Adipocyte (in vitro differentiated cells): ENCODE measurements around the gene BACH2.

Experiments used
- DNase-seq: peaks from one replicate; pipeline ENCODE4 v3.0.0-alpha.2; 2015; ENCODE audit warnings: low read depth
- H3K27me3 ChIP-seq: replicated peaks from 2 replicates; pipeline ENCODE4 v1.7.0; 2013; ENCODE audit warnings: mild to moderate bottlenecking, low read length, moderate library complexity; ENCODE audit not compliant: control insufficient read depth, insufficient read depth
- H3K36me3 ChIP-seq: 2 replicates; pipeline ENCODE4 v1.7.0; 2013; ENCODE audit warnings: low read length, mild to moderate bottlenecking, moderate library complexity; ENCODE audit not compliant: control insufficient read depth, insufficient read depth, severe bottlenecking
- H3K4me1 ChIP-seq: 2 replicates; pipeline ENCODE4 v1.7.0; 2013; ENCODE audit warnings: mild to moderate bottlenecking, low read length, moderate library complexity; ENCODE audit not compliant: control insufficient read depth, insufficient read depth
- H3K4me3 ChIP-seq: 2 replicates; pipeline ENCODE4 v1.7.0; 2013; ENCODE audit warnings: mild to moderate bottlenecking, low read length, moderate library complexity
- H3K9ac ChIP-seq: 2 replicates; pipeline ENCODE4 v1.7.0; 2013; ENCODE audit warnings: mild to moderate bottlenecking, low read length, moderate library complexity
- H3K9me3 ChIP-seq: 2 replicates; pipeline ENCODE4 v1.7.0; 2013; ENCODE audit warnings: mild to moderate bottlenecking, low read length, moderate library complexity; ENCODE audit not compliant: control insufficient read depth

Gene BACH2

DNA sequence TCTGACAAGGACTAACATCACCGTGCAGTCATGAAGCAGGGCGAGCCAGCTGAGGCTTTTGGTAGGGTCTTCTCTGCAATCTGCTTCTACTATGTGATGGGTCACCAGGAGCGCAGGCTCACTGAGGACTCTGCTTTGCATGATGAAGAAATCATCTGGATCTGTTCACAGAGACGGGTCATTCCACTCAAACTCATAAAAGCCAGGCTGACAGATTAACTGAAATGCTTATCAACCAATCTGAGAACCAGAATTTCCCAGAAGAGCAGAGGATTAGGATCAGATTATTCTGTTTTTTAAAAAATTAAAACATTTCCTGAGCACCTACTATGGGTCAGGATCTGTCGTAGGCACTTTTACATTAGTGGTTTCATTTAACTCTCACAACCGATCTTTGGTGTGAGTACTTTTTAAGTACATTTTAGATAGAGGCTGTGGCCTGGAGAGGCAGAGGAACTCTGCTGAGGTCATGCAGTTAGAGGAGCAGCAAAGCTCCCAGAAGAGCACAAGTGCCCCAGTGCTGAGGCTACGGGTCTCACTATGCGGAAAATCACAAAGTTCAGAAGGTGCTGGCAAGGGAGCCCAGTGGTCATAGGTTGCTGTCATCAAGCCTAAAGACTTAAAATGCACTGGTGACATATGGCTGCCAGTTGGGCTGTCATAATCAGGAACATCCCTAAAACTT lies 109.1 kb downstream of the BACH2 start:
- no peak overlapping the region for H3K4me3 ChIP-seq

GRCh38 chr6:90186637-90187371 lies 109.8 kb downstream of the BACH2 start:
- no peak for DNase-seq
- H3K36me3 ChIP-seq, result no peaks in the 10 kb centered on the region
- H3K9ac ChIP-seq, result no peak overlapping the region

More for the DNA sequence above, 109.1 kb downstream of the BACH2 start:
- Histone ChIP-seq H3K27me3 (no peaks in the 10 kb centered on the region), H3K9ac (no peak overlapping the region), H3K9me3 (no peaks in the 10 kb centered on the region), H3K36me3 (no peaks in the 10 kb centered on the region), H3K4me1 (peaks cover 11% of the 10 kb centered on the region)
- no peak for DNase-seq

GRCh38 chr6:90186026-90186425 lies 110.6 kb downstream of the BACH2 start:
- no peaks in the 10 kb centered on the region for H3K36me3 ChIP-seq
- no peak overlapping the region for H3K4me3 ChIP-seq
- H3K9ac ChIP-seq, result no peak overlapping the region
- DNase-seq, result no peak
- no peaks in the 10 kb centered on the region for H3K9me3 ChIP-seq
- no peaks in the 10 kb centered on the region for H3K27me3 ChIP-seq
- H3K4me1 ChIP-seq, result peaks cover 11% of the 10 kb centered on the region

More at GRCh38 chr6:90186637-90187371, 109.8 kb downstream of the BACH2 start:
- Histone ChIP-seq H3K9me3 (no peaks in the 10 kb centered on the region), H3K27me3 (no peaks in the 10 kb centered on the region), H3K4me1 (peaks cover 11% of the 10 kb centered on the region), H3K4me3 (no peak overlapping the region)

- Histone ChIP-seq H3K9me3 (no peaks in the 10 kb centered on the region), H3K27me3 (no peaks in the 10 kb centered on the region), H3K4me1 (peaks cover 11% of the 10 kb centered on the region), H3K36me3 (no peaks in the 10 kb centered on the region), H3K9ac (no peak overlapping the region), H3K4me3 (no peak overlapping the region)
- DNase-seq, result no peak
These were observed 112.0 kb downstream of the BACH2 start for GRCh38 chr6:90184334-90185298.

GRCh38 chr6:90183587-90184333 lies 112.9 kb downstream of the BACH2 start:
- H3K36me3 ChIP-seq, result no peaks in the 10 kb centered on the region
- H3K4me1 ChIP-seq, result peaks cover 11% of the 10 kb centered on the region
- H3K4me3 ChIP-seq, result no peak overlapping the region
- no peak for DNase-seq
- H3K9me3 ChIP-seq, result no peaks in the 10 kb centered on the region
- H3K27me3 ChIP-seq, result no peaks in the 10 kb centered on the region
- no peak overlapping the region for H3K9ac ChIP-seq

- H3K27me3 ChIP-seq, result no peaks in the 10 kb centered on the region
- H3K9me3 ChIP-seq, result no peaks in the 10 kb centered on the region
- no peaks in the 10 kb centered on the region for H3K36me3 ChIP-seq
- no peak overlapping the region for H3K9ac ChIP-seq
- no peak for DNase-seq
- no peak overlapping the region for H3K4me3 ChIP-seq
- peaks cover 2% of the 10 kb centered on the region for H3K4me1 ChIP-seq
These were observed 116.1 kb downstream of the BACH2 start for GRCh38 chr6:90180526-90180925.

DNA sequence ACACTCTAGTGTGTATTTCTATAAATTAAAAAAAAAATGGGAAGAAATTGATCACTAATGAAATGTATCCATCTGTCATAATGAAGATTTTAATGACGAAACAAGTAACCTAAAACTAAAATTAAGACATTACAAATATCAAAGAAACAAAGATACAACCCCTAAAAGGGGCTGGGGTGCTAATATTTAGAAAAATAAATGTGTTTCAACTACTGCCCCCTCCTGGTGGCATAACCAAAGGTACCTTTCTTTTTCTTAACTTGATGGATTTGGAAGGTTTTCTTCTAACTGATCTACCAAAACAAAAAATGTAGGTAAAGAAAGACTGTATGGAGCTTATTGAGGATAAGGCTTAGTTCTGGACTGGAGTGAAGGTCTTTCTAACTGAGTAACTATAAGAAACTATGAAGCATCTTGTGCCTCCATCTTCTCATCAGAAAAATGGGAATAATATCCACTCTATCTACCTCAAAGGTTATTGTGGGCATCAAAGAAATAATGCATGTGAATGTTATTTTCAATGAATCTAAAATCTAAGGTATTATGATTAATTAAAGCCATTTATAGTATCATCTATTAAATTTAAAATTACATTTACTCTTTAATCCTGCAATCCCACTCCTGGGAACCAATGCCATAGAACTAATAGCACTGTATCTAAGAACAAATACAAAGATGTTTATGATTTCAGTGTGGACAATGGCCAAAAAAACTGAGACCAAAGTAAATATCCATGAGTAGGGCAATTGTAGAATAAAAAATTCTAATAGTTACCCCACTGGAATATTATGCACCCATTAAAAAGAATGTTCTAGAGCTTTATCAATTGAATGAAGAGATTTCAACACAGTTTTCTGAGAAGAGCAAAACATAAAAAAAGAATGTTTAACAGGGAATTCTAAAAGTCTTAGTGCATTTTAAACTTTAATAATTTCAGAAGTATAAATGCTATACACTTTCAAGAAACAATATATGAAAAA lies 117.2 kb downstream of the BACH2 start:
- Histone ChIP-seq H3K36me3 (no peaks in the 10 kb centered on the region), H3K9me3 (no peaks in the 10 kb centered on the region), H3K27me3 (no peaks in the 10 kb centered on the region), H3K4me1 (peaks cover 2% of the 10 kb centered on the region), H3K4me3 (no peak overlapping the region), H3K9ac (no peak overlapping the region)
- peak; percentile 27 for DNase-seq

GRCh38 chr6:90178384-90178855 lies 118.2 kb downstream of the BACH2 start:
- no peak overlapping the region for H3K4me3 ChIP-seq
- no peaks in the 10 kb centered on the region for H3K9me3 ChIP-seq
- H3K36me3 ChIP-seq, result no peaks in the 10 kb centered on the region
- peaks cover 2% of the 10 kb centered on the region for H3K4me1 ChIP-seq
- H3K9ac ChIP-seq, result no peak overlapping the region
- DNase-seq, result no peak
- no peaks in the 10 kb centered on the region for H3K27me3 ChIP-seq

DNA sequence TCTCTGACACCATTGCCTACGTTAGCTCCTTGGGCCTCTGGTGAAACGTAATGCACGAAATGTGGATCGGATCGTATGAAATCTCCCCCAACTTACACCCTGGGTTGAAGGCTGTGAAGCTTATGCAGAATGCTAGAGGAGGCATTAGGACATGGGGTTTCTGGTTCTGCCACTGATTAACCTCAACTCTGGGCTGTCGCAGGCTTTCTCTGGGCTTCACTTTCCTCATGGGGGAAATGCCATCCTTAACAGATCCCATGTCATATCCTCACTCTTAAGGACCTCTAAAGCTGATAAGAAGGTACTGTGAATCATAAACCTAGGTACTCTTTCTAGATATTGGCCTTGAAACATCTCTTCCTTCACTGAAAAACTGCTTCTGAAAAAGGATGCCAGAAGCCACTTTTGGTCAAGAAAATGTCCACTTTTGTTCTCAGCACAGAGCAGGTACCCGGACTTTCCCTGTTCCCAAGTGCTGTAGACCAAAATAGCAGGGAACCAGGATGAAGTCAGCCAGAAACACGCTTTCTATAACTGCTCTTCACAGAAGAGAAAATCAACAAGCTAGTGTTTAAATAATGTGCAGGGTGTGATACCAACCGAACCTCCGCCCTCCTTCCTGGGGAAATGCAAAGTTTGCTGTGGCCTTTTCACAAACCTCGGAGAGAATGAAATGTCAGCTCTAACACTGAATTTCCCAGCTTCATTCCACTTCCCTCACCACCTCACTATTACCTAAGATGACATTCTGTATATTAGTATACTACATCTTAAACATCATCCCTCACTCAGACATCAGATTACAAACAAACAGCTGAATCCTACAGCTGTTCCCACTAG lies 118.9 kb downstream of the BACH2 start:
- no peaks in the 10 kb centered on the region for H3K27me3 ChIP-seq
- no peak overlapping the region for H3K4me3 ChIP-seq
- no peak for DNase-seq
- H3K9me3 ChIP-seq, result no peaks in the 10 kb centered on the region
- H3K36me3 ChIP-seq, result no peaks in the 10 kb centered on the region
- no peak overlapping the region for H3K9ac ChIP-seq
- H3K4me1 ChIP-seq, result peaks cover 2% of the 10 kb centered on the region
